ENCODE results near the gene AUTS2.

AUTS2 gene

DNA sequence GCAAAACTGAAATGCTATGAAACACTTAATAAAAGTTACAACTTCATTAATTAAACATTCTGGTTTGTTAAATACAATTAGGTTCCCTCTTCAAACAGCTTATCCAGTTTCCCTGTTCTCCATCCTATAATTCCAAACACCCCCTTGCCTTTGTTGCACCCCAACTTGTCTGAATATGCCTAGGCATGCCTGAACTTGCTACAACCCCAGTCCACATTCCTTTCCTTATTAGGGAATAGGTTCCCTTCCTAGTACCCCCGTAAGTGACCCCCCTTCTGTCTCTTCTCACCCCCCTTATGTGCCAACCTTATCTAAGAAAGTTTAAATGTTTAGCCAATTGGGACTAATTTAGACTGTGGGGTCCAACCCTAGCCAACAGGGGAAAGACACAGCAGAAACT, 1238.0 kb downstream of the AUTS2 start:
- DNase-seq, result no peak

DNA sequence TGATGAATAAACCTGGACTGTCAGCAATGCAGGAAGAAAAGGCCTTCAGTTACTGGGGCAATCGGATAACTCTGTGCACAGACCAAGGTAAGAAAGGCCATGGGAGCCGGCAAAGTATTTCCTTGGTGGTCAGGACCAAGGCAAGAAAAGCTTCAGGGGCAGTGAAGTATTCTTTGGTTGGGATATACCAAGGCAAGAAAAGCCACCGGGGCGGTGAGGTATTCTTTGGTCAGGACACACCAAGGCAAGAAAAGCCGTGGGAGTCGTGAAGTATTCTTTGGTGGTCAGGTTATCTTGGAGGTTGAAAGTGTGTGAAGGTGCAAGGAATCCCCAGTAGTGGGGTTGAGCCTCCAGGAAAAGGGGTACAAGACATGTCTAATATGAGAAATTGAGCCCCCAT, 1238.7 kb downstream of the AUTS2 start:
- no peak for DNase-seq

DNA sequence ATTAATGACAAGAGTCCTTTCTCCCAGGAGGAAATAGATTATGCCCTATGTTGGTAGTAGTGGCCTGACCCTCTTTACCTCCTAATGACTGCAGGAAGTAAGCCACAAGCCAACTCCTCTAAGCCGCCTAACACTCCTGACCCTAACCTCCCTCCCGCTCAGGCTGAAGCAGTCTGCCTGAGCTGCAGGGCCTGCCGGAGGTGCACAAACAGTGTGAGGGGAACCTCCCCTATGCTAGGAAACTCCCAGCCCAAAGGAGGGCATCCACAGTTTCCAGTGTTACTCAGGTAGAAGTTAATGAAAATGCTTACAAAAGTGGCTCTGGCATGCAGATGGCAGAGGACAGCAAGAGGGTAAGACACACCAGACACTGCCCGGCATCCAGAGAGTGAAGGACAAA, 1239.3 kb downstream of the AUTS2 start:
- DNase-seq, result no peak

DNA sequence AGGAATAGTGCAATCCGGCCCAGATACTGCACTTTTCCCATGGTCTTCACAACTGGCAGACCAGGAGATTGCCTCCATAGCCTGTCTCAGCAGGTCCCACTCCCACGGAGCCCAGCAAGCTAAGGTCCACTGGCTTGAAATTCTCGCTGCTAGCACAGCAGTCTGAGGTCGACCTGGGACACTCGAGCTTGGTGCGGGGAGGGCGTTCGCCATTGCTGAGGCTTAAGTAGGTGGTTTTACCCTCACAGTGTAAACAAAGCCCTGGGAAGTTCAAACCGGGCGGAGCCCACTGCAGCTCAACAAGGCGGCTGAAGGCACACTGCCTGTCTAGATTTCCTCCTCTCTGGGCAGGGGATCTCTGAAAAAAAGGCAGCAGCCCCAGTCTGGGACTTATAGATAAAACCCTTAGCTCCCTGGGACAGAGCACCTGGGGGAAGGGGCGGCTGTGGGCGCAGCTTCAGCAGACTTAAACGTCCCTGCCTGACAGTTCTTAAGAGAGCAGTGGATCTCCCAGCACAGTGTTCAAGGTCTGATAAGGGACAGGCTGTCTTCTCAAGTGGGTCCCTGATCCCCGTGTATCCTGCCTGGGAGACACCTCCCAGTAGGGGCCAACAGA, 1240.1 kb downstream of the AUTS2 start:
- no peak for DNase-seq
